ENCODE data around the gene FREM2.

Gene FREM2

DNA sequence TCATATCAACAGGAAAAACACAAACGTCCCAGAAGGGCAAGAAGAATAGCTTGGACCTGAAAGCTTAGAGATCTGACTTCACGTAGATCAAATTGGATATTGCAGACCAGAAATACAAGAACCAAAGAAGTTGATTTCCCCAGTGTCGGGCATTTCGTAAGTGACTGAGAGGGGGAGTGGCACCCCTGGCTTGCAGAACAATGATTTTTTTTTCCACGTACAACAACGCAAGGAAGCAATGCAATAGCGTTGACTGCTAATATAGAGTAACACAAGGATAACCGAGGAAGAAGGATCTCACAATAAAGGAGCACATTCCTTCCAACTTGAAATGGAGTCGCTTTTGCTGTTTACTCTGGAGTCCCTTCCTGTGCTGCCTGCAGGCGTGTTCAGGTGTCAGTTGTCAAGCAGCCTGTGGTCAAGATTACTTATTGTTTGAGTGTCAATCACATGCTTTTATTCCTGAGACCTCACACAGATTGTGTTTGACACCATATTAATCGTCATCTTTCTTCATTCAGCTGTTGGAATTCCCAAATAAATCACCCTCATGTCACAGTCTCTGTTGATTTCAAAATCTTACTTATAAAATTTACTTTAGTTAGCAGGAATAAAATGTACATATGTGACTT, 139.4 kb downstream of the FREM2 start:
- no peak for DNase-seq (ENCODE audit: low spot score)

DNA sequence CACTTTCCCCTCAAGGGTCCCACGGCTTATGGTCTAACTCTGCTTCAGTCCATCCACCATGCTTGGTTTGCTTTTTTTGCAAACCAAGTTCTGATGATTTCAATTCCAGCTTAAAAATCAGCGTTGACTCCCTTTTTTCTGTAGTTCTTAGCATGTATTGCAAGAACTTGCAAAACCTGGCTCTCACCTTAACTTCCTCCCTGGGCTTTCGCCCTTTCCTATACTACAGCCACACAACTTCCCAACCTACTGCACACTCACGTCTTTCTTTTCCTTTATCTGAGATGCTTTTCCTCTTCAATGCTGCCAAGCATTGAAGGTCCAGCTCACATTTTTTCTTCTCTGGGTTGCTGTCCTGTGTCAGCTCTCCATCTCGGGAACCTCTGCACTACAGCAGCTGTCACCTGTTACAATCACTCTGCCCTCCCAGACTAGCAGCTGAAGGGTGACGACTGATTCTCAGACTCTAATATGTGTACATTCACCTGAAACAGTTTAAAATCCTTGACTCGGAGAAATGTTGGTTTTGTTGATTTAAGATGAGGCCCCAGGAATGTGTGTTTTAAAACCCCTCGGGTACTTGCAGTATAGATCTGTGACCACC, 143.7 kb downstream of the FREM2 start:
- no peak for DNase-seq (ENCODE audit: low spot score)

GRCh38 chr13:38844581-38844980, 157.7 kb downstream of the FREM2 start:
- no peak for DNase-seq (ENCODE audit: low spot score)

GRCh38 chr13:38848360-38848759, 161.5 kb downstream of the FREM2 start:
- DNase-seq (ENCODE audit: low spot score) = no peak

DNA sequence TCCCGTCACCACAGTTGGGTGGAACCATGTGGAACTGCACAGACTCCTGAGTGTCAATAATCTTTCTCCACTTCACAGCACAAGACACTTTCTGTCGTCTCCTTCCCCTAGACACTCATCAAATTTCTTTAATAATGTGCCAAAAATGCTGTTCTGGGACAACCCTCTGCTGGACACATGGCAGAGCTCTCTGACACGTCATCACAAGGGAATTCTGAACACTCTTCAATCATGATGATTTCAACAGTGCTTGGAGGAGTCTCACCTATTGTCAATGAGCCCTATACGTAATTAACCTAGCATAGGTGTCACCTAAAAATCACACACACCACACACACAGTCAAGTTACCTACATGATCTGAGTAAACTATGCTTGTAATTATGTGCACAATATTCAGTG, 162.4 kb downstream of the FREM2 start:
- DNase-seq (ENCODE audit: low spot score) = no peak

- DNase-seq (ENCODE audit: low spot score) = no peak
Measured at GRCh38 chr13:38850868-38851626, 164.2 kb downstream of the FREM2 start.

- DNase-seq (ENCODE audit: low spot score) = no peak
Measured at GRCh38 chr13:38854226-38854625, 167.3 kb downstream of the FREM2 start.

- DNase-seq (ENCODE audit: low spot score) = no peak
Measured at GRCh38 chr13:38856065-38856464, 169.2 kb downstream of the FREM2 start.

DNA sequence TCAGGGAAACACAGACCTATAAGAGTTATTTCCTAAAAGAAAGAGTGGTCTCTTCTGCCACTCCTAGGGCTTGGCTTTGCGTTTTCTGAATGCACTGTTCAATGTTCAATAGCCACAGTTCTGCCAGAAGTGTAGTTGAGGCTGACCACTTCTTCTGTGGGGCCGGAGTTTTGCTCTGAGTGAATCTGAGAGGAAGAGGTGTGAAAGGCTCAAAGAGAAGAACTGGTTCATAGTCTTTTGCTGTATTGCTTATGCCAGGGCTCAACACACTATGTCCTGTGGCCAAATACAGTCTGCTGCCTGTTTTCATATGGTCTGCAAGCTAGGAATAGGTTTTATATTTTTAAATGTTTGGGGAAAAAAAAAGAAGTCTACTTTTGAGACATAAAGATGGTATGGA, 175.6 kb downstream of the FREM2 start:
- no peak for DNase-seq (ENCODE audit: low spot score)

DNA sequence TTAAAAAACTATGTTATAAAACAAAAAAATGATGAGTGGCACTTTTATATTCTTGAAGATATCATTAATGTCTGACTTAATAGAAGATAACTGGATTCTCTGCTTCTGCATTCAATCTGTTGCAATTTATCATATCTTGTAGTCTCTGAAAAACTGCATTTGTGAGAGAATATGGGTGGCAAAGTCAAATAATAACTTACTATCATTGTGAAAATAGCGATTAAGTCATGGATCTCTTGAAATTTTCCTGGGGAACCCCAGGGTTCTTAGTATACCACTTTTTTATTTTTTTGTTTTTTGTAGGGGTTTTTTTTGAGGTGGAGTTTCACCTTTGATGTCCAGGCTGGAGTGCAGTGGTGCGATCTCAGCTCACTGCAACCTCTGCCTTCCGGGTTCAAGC, 176.7 kb downstream of the FREM2 start:
- no peak for DNase-seq (ENCODE audit: low spot score)

DNA sequence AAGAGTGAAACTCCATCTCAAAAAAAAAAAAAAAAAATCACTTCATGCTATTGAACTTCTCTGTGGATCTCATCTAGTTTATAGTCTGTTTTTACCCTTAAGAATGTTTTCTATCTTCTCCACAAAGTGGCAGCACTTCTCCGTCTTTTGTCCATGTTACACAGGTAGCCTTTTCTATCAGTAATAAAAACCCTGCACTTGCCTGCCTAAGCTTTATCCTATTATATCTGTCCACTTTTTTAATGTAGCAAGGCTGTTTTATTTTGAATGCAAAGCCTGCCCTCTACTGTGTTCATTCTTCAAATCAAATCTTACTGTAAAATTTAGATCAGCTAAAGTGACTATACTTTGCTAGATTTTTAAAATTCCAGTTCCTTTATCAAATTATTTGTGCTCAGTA, 179.8 kb downstream of the FREM2 start:
- peak; percentile 25 for DNase-seq (ENCODE audit: low spot score)

DNA sequence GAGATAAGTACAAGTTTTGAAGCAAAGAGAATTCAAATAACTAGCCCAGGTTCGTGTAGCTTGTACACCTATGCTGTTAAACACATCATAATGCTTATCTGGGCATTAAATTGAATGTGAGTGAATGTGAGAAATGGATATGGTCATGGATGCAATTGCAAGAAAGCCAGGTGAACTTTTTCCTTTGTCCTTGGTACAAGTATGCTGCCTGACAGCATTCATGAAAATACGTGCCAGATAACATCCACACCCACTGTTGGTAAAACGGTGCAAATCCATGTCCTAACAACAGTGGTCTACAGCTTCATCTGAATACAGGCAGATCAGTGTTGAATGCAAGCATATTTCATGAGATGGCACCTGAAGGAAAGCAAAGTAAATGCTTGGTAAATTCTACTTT, 181.5 kb downstream of the FREM2 start:
- DNase-seq (ENCODE audit: low spot score) = no peak

DNA sequence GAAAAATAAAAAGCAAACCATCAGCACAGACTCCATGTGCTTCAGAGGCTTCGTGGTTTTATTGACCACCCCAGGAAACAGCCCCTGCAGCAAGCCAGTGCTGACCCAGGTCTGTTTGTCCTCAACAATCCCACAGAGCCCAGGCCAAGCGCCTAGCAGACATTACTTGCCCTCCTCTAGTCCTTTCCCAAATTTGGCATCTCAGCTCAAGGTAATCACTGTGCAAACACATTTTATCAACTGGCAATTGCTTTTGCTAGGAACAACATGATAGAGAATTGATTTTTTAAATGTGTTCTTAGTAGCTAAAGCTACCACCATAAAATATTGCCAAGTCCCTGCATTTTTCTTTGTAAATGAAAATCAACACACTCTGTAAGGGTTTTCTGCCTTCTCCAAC, 182.0 kb downstream of the FREM2 start:
- no peak for DNase-seq (ENCODE audit: low spot score)

DNA sequence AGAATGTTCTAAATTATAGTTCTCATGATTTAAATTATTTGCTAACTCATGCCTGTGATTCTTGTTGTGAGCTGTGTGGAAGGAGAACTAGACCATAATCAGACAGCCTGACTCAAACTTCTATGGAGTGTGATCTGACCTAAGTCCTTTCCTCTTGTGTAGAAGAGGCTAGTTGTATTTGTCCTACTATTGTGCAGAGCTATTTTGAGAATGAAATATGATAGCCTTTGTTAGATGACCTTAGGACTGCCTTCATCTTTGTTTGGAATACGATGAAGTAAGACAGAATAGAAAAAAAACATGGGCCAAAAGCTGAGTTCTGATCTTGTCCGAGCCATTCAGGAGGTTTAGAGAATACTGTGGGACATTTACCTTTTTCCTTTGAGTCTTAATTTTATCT, 184.4 kb downstream of the FREM2 start:
- DNase-seq (ENCODE audit: low spot score) = no peak

GRCh38 chr13:38872693-38873092, 185.8 kb downstream of the FREM2 start:
- peak; percentile 72 for DNase-seq (ENCODE audit: low spot score)

GRCh38 chr13:38875186-38875875, 188.5 kb downstream of the FREM2 start:
- DNase-seq (ENCODE audit: low spot score) = no peak

- no peak for DNase-seq (ENCODE audit: low spot score)
Measured at GRCh38 chr13:38879278-38879677, 192.4 kb downstream of the FREM2 start.

GRCh38 chr13:38879786-38880185, 192.9 kb downstream of the FREM2 start:
- DNase-seq (ENCODE audit: low spot score) = no peak

DNA sequence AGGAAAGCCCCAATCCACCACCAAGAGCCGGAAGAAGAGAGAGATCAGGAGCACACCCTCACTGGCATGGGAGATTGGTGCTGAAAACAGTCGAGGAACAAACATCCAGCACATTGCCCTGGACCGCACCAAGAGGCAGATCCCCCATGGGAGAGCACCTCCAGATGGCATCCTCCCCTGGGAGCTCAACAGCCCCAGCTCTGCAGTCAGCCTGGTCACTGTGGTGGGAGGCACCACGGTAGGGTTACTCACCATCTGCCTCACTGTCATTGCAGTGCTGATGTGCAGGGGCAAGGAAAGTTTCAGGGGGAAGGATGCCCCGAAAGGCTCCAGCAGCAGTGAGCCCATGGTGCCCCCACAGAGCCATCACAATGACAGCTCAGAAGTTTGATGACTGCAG, 193.5 kb downstream of the FREM2 start:
- no peak for DNase-seq (ENCODE audit: low spot score)

DNA sequence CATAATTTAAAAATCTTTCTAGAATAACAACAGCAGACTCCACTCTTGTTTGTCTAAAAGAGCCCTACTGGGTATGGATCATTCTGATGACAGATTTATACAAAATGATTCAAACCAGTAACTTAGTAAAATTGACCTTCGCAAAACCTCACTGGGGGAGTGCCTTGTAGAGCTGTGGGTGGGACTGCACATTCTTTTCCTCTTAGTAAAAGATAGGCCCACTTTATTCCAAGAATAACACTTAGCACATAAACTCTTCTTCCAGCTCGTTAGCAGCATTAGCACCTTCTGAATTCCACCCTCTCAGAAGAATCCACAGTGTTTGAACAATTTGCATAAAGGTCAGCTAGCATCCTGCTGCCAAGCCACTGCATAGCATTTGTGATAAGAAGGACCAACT, 196.9 kb downstream of the FREM2 start:
- DNase-seq (ENCODE audit: low spot score) = no peak

GRCh38 chr13:38888309-38888708, 201.4 kb downstream of the FREM2 start:
- DNase-seq (ENCODE audit: low spot score) = no peak

DNA sequence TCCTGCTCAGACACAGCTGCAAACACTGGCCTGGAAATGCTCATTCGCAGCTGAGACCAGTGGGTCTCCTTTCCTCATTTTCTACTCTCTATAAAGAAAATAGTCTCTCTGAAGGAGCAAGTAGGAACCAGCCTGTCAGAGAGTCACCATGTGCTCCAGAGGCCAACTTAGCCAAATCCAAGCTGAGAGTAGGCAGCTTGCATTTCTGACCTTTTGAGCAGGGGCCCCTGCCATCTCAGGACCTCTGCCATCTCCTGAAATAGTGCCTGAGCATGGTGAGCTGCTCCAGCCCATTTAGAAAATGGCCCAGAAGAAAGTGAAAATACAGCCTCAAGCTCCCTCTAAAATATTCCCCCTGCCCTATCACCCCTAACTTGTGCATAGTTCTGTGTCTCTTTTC, 208.2 kb downstream of the FREM2 start:
- no peak for DNase-seq (ENCODE audit: low spot score)

DNA sequence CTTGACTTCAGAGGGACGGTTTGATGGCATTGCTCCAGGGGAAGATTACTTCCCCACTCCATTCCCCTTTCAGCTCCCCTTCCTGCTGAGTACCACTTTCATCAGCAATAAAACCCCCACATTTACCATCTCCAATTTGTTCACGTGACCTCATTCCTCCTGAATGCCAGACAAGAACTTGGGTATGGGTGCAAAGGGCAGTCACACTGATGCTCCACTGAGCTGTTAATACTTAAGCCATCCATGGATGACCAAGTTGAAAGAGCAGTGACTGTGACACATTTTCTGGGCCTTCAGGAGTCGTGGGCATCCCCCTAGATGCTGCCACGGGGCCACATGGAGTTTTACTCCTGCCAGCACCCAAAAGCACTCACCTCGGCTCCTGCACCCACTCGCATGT, 210.6 kb downstream of the FREM2 start:
- no peak for DNase-seq (ENCODE audit: low spot score)

All from NAMALWA (cell line).